Measurements from ENCODE around the gene NAT9.

NAT9 gene

DNA sequence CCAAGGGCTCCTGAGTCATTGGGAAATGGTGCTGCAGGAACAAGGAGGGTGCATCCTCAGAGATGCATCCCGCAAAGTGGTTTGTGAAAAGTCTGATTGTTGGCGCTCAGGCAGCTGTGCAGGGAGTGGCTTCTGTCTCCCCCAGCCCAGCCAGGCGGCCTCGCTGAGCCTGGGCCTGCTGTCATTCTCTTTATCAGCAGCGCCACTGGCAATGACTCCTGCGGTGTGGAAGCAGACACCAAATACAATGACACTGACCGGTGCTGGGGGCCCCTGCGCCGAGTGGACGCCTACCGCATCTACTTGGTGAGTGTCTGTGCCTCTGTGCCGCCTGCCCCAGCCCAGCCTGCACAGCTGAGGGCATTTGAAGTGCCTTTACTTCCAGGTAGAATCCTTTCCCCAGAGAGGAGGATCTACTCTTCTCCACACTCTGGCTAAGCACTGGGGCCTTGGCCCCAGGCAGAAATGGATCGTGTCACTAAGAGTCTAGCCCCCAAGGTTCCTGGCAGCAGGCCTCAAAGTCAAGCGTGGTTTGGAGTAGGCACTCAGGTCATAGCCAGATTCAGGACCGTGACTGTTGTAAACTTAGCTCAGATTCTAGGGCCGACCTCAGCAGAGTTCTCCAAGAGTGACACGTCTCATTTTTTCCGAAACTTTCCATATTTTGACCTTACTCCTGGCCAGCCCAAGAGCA, 19.3 kb upstream of the NAT9 start:
- POLR2A ChIA-PET, result no interaction called here

More for the DNA sequence above, 19.3 kb upstream of the NAT9 start:
- CTCF ChIA-PET, result interaction anchor here (0.7 to 10.9 kb wide), 4 partner anchors 47 to 162 kb away, joined by 3 to 338 read pairs (median 5); partner anchors contain the start of gene GRIN2C
- no peak overlapping the region for H3K27ac ChIP-seq (ENCODE audit: extremely low read depth, low read depth, low read length)
- no peak overlapping the region for H3K4me3 ChIP-seq (ENCODE audit: low read depth, low read length)
- peaks cover 0 to 85% of the 10 kb centered on the region in 2 experiments; a peak in 2 of 3 replicates for H3K36me3 ChIP-seq (ENCODE audit: control insufficient read depth in 2 of 2, insufficient read depth in 1 of 2, low read length in 2 of 2)
- TF ChIP-seq PRDM2 (tag by site-specific recombination; IDR thresholded peaks at IDR 0.05; ENCODE audit: borderline replicate concordance) (no peak), ZNF555 (tag by site-specific recombination; conservative IDR thresholded peaks at IDR 0.05) (no peak), ZNF747 (tag by site-specific recombination; IDR thresholded peaks at IDR 0.05) (no peak), ZNF324 (tag by site-specific recombination; IDR thresholded peaks at IDR 0.05) (no peak), ZNF416 (tag by site-specific recombination; IDR thresholded peaks at IDR 0.05) (no peak), ZBTB7A (tag by site-specific recombination; IDR thresholded peaks at IDR 0.05; ENCODE audit: low read depth) (no peak), EGR2 (tag by site-specific recombination; IDR thresholded peaks at IDR 0.05; ENCODE audit: low read depth) (no peak), ZNF266 (tag by site-specific recombination; IDR thresholded peaks at IDR 0.05; ENCODE audit: low read depth) (no peak), ZNF223 (tag by site-specific recombination; IDR thresholded peaks at IDR 0.05) (no peak), ATF2 (tag by site-specific recombination; IDR thresholded peaks at IDR 0.05; ENCODE audit: low read depth) (no peak), MZF1 (tag by site-specific recombination; IDR thresholded peaks at IDR 0.05; ENCODE audit: borderline replicate concordance) (no peak), ZNF132 (tag by site-specific recombination; IDR thresholded peaks at IDR 0.05; ENCODE audit: borderline replicate concordance) (no peak), HOXA7 (CRISPR knock-in tag; IDR thresholded peaks at IDR 0.05; ENCODE audit: borderline replicate concordance) (no peak), ZNF600 (tag by site-specific recombination; IDR thresholded peaks at IDR 0.05) (no peak), SALL2 (tag by site-specific recombination; IDR thresholded peaks at IDR 0.05; ENCODE audit: borderline replicate concordance) (no peak), ZNF239 (tag by site-specific recombination; IDR thresholded peaks at IDR 0.05) (no peak)
- TF ChIP-seq, protein P1, sequence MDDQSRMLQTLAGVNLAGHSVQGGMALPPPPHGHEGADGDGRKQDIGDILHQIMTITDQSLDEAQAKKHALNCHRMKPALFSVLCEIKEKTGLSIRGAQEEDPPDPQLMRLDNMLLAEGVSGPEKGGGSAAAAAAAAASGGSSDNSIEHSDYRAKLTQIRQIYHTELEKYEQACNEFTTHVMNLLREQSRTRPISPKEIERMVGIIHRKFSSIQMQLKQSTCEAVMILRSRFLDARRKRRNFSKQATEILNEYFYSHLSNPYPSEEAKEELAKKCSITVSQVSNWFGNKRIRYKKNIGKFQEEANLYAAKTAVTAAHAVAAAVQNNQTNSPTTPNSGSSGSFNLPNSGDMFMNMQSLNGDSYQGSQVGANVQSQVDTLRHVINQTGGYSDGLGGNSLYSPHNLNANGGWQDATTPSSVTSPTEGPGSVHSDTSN (CRISPR knock-in tag; IDR thresholded peaks at IDR 0.05), result no peak
- TF ChIP-seq, protein P2, sequence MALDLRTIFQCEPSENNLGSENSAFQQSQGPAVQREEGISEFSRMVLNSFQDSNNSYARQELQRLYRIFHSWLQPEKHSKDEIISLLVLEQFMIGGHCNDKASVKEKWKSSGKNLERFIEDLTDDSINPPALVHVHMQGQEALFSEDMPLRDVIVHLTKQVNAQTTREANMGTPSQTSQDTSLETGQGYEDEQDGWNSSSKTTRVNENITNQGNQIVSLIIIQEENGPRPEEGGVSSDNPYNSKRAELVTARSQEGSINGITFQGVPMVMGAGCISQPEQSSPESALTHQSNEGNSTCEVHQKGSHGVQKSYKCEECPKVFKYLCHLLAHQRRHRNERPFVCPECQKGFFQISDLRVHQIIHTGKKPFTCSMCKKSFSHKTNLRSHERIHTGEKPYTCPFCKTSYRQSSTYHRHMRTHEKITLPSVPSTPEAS (tag by site-specific recombination; IDR thresholded peaks at IDR 0.05), result no peak
- no peaks in the 10 kb centered on the region for H3K4me1 ChIP-seq (ENCODE audit: control insufficient read depth, insufficient read depth, low read length)
- no peaks in the 10 kb centered on the region for H3K9me3 ChIP-seq (ENCODE audit: control insufficient read depth, insufficient read depth, low read depth, low read length)
